ENCODE data around the gene KLHL5.

DNA sequence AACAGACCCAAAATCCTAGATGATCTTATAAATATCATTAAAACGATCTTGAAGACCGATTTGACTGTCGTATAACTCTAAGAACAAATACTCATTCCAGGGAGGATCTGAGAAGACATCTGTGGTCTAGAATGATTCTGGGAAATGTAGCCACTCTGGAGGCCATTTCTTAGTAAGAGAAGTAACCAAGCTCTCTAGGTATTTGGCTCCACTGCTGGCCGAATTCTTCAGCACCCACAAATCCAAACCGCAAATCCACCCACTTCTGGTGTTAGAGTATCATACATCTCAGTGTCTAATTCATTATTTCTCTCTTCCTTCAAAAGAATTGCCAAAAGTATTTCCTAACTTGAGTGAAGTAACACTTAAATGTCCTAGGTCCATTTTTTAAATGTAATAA is 23.9 kb downstream of the KLHL5 start:
- TF ChIP-seq, protein P1, sequence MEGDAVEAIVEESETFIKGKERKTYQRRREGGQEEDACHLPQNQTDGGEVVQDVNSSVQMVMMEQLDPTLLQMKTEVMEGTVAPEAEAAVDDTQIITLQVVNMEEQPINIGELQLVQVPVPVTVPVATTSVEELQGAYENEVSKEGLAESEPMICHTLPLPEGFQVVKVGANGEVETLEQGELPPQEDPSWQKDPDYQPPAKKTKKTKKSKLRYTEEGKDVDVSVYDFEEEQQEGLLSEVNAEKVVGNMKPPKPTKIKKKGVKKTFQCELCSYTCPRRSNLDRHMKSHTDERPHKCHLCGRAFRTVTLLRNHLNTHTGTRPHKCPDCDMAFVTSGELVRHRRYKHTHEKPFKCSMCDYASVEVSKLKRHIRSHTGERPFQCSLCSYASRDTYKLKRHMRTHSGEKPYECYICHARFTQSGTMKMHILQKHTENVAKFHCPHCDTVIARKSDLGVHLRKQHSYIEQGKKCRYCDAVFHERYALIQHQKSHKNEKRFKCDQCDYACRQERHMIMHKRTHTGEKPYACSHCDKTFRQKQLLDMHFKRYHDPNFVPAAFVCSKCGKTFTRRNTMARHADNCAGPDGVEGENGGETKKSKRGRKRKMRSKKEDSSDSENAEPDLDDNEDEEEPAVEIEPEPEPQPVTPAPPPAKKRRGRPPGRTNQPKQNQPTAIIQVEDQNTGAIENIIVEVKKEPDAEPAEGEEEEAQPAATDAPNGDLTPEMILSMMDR (IDR thresholded peaks at IDR 0.05) = no peak
- TF ChIP-seq ZFX (IDR thresholded peaks at IDR 0.05; ENCODE audit: borderline replicate concordance) = no peak
